ENCODE results near the gene ABR. TPM values are rescaled to one million over a fixed set of nuclear protein-coding genes. Genes with fewer than 3 reads are reported as not detected.

ABR gene
- polyA plus RNA-seq, 3 donors = 19.8 to 160 (median 26.0) TPM

- peaks cover 91% of the 10 kb centered on the region for H4K20me1 ChIP-seq (ENCODE audit: insufficient read depth, low read length)
- peaks cover 0 to 5% (median 0%) of the 10 kb centered on the region in 7 donors for H3K9me3 Mint-ChIP-seq
Measured at GRCh38 chr17:1147664-1148063, 32.1 kb downstream of the ABR start.

GRCh38 chr17:1146561-1147265 is 33.1 kb downstream of the ABR start:
- H3K27ac ChIP-seq (ENCODE audit: low read depth in 1 of 2, low read length in 2 of 2) = no peak overlapping the region
- no peak overlapping the region for H3K9ac ChIP-seq (ENCODE audit: insufficient read depth, low read length, poor library complexity, severe bottlenecking)
- no peak overlapping the region for H3K4me3 Mint-ChIP-seq
- peaks cover 93% of the 10 kb centered on the region for H4K20me1 ChIP-seq (ENCODE audit: insufficient read depth, low read length)
- no peak overlapping the region for H3K4me3 ChIP-seq (replicated peaks in 1 of 3; ENCODE audit: low read depth in 2 of 3, low read length in 3 of 3)
- peaks cover 13% of the 10 kb centered on the region for H3K4me1 Mint-ChIP-seq
- H3K9me3 Mint-ChIP-seq = peaks cover 0 to 5% (median 0%) of the 10 kb centered on the region in 7 donors
- H3K79me2 ChIP-seq (ENCODE audit: insufficient read depth, low read length) = peaks cover 77% of the 10 kb centered on the region
- H2AFZ ChIP-seq (ENCODE audit: insufficient read depth, low read depth, low read length, poor library complexity, severe bottlenecking) = no peak overlapping the region
- peak overlapping the region in 1 of 7 donors; percentile 0 for H3K27ac Mint-ChIP-seq
- no peak for TF ChIP-seq CTCF (IDR thresholded peaks at IDR 0.05)
- no peaks in the 10 kb centered on the region for H3K27me3 Mint-ChIP-seq (ENCODE audit: low read depth in 3 of 3)
- peaks cover 15 to 26% of the 10 kb centered on the region in 2 donors for H3K36me3 ChIP-seq (replicated peaks in 1 of 2; ENCODE audit: control insufficient read depth in 1 of 2, insufficient read depth in 2 of 2, low read length in 2 of 2)
- intact Hi-C loops (cut with micrococcal nuclease) = no loop called here
- H3K27me3 ChIP-seq (ENCODE audit: control insufficient read depth in 2 of 2, insufficient read depth in 2 of 2, low read length in 2 of 2) = no peaks in the 10 kb centered on the region
- H3K36me3 Mint-ChIP-seq = peaks cover 11 to 20% of the 10 kb centered on the region in 2 donors
- no peak overlapping the region for H3K4me2 ChIP-seq (replicated peaks; ENCODE audit: extremely low read depth, low read length, poor library complexity, severe bottlenecking)
- WGBS (ENCODE audit: insufficient coverage) = 100% methylated on average over 6 of the region's 9 CpGs
- no peak for DNase-seq
- peaks cover 0 to 5% of the 10 kb centered on the region in 2 donors for H3K9me3 ChIP-seq (replicated peaks in 1 of 2; ENCODE audit: control insufficient read depth in 1 of 2, insufficient read depth in 1 of 2, low read length in 2 of 2)
- H3K4me1 ChIP-seq (ENCODE audit: control insufficient read depth in 1 of 2, insufficient read depth in 2 of 2, low read length in 2 of 2) = peaks cover 11 to 15% of the 10 kb centered on the region in 2 donors

More at GRCh38 chr17:1147664-1148063, 32.1 kb downstream of the ABR start:
- Mint-ChIP-seq H3K4me1 (peaks cover 14% of the 10 kb centered on the region), H3K4me3 (no peak overlapping the region), H3K27ac (peak overlapping the region in 3 of 7 donors; percentile 0 to 46 (median 40)), H3K36me3 (peaks cover 11 to 20% of the 10 kb centered on the region in 2 donors), H3K27me3 (ENCODE audit: low read depth in 3 of 3) (no peaks in the 10 kb centered on the region)
- H3K27ac ChIP-seq (ENCODE audit: low read depth in 1 of 2, low read length in 2 of 2) = no peak overlapping the region
- no peak for DNase-seq
- peaks cover 0 to 5% of the 10 kb centered on the region in 2 donors for H3K9me3 ChIP-seq (replicated peaks in 1 of 2; ENCODE audit: control insufficient read depth in 1 of 2, insufficient read depth in 1 of 2, low read length in 2 of 2)
- H2AFZ ChIP-seq (ENCODE audit: insufficient read depth, low read depth, low read length, poor library complexity, severe bottlenecking) = no peak overlapping the region
- no peak for TF ChIP-seq CTCF (IDR thresholded peaks at IDR 0.05)
- H3K27me3 ChIP-seq (ENCODE audit: control insufficient read depth in 2 of 2, insufficient read depth in 2 of 2, low read length in 2 of 2) = no peaks in the 10 kb centered on the region
- WGBS (ENCODE audit: insufficient coverage) = 100% methylated on average over 3 of the region's 8 CpGs
- intact Hi-C loops (cut with micrococcal nuclease) = no loop called here
- H3K4me3 ChIP-seq (replicated peaks in 1 of 3; ENCODE audit: low read depth in 2 of 3, low read length in 3 of 3) = no peak overlapping the region
- peaks cover 13 to 26% of the 10 kb centered on the region in 2 donors for H3K36me3 ChIP-seq (replicated peaks in 1 of 2; ENCODE audit: control insufficient read depth in 1 of 2, insufficient read depth in 2 of 2, low read length in 2 of 2)
- H3K4me2 ChIP-seq (replicated peaks; ENCODE audit: extremely low read depth, low read length, poor library complexity, severe bottlenecking) = no peak overlapping the region
- no peak overlapping the region for H3K9ac ChIP-seq (ENCODE audit: insufficient read depth, low read length, poor library complexity, severe bottlenecking)
- H3K4me1 ChIP-seq (ENCODE audit: control insufficient read depth in 1 of 2, insufficient read depth in 2 of 2, low read length in 2 of 2) = peaks cover 11 to 17% of the 10 kb centered on the region in 2 donors
- H3K79me2 ChIP-seq (ENCODE audit: insufficient read depth, low read length) = peaks cover 74% of the 10 kb centered on the region
